Choroid plexus epithelial cell (primary cell): Measurements from ENCODE around the gene SNAP25.

Experiments
- DNase-seq: peaks from one replicate; pipeline ENCODE4 v3.0.0-alpha.2; 2010; ENCODE audit warnings: low read depth
- H3K4me3 ChIP-seq: 2 replicates; pipeline ENCODE4 v1.5.1; 2011; ENCODE audit warnings: low read depth, mild to moderate bottlenecking, control low read depth, low read length, moderate library complexity
- TF ChIP-seq, protein P1 (sequence below): conservative IDR thresholded peaks from 2 replicates; pipeline ENCODE4 v1.5.1; 2011; ENCODE audit warnings: low read depth, mild to moderate bottlenecking, control low read depth, inconsistent platforms, low read length, moderate library complexity

SNAP25 gene

DNA sequence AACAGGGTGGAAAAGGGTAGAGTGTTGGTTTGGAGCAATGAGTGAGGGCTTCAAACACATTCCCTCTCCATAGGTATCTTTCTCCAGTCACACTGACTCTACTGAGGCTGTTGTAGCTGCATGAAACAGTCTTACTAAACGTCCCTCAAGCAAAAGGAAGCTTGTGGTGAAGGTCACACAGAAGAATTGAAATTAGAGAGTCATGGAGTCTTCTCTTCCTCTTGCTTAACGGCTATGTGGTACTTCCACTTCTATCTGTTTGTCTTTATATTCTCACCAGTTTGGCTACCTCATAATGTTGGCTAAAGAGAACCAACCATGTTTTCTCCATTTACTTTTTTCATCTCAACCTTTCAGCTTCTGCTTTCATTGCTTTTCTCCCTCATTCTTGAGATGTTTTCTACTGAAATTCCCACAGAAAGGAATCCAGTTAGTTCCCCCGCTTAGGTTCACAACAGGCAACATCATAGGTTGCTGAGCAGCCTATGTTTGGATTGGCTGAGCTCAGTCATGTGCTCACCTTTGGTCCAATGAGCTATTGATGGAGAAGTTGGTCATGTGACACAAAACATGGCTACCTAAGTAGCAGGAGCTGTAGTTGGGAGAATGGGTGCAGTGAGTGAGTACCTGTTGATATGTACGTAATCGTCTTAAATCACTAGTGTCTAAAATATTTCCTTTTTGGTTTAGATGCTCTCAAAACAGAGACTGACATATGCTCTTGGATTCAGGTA is 99.8 kb downstream of the SNAP25 start:
- no peak overlapping the region for H3K4me3 ChIP-seq
- TF ChIP-seq, protein P1, sequence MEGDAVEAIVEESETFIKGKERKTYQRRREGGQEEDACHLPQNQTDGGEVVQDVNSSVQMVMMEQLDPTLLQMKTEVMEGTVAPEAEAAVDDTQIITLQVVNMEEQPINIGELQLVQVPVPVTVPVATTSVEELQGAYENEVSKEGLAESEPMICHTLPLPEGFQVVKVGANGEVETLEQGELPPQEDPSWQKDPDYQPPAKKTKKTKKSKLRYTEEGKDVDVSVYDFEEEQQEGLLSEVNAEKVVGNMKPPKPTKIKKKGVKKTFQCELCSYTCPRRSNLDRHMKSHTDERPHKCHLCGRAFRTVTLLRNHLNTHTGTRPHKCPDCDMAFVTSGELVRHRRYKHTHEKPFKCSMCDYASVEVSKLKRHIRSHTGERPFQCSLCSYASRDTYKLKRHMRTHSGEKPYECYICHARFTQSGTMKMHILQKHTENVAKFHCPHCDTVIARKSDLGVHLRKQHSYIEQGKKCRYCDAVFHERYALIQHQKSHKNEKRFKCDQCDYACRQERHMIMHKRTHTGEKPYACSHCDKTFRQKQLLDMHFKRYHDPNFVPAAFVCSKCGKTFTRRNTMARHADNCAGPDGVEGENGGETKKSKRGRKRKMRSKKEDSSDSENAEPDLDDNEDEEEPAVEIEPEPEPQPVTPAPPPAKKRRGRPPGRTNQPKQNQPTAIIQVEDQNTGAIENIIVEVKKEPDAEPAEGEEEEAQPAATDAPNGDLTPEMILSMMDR: no peak
- DNase-seq: no peak

DNA sequence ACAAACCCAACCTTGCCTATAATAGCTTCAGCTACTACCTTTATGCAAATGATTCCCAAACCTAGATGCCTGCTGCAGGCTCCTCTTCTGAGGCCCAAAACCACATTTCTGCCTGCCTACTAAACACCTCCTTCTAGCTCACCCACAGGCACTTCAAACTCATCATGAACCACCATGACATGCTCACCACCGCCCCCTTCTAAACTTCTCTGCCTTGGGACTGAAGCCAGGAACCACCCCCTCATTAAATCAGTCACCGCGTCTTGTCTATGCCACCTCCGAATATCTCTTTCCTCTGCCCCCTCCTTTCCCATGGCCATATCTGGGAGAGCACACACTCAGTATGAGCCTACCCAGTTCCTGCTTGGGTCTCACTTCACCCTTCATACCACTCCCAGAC is 101.2 kb downstream of the SNAP25 start:
- TF ChIP-seq, protein P1: no peak
- H3K4me3 ChIP-seq: no peak overlapping the region
- DNase-seq: no peak

DNA sequence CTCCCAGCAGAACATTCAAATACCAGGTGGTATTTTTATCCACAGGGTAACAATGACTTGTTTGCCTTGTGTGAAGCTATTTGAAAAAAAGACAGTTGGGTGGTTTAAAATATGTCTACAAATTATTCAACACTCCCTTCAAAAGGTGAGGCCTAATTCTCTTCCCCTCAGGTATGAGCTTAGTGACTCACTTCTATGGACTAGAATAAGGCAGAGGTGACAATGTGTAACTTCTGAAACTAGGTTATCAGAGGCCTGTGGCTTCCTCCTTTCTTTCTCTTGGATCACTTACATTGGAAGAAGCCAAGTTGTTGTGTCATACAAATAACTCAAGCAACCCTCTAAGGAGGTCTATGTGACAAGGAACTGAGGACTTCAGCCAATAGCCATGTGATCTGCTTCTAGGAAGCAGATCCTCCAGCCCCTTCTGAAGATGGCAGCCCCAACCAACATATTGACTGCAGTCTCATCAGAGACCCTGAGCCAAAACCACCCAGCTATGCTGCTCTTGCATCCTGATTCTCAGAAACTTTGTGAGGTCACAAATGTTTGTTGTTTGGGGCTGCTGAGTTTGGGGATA is 102.6 kb downstream of the SNAP25 start:
- no peak for DNase-seq
- no peak overlapping the region for H3K4me3 ChIP-seq

DNA sequence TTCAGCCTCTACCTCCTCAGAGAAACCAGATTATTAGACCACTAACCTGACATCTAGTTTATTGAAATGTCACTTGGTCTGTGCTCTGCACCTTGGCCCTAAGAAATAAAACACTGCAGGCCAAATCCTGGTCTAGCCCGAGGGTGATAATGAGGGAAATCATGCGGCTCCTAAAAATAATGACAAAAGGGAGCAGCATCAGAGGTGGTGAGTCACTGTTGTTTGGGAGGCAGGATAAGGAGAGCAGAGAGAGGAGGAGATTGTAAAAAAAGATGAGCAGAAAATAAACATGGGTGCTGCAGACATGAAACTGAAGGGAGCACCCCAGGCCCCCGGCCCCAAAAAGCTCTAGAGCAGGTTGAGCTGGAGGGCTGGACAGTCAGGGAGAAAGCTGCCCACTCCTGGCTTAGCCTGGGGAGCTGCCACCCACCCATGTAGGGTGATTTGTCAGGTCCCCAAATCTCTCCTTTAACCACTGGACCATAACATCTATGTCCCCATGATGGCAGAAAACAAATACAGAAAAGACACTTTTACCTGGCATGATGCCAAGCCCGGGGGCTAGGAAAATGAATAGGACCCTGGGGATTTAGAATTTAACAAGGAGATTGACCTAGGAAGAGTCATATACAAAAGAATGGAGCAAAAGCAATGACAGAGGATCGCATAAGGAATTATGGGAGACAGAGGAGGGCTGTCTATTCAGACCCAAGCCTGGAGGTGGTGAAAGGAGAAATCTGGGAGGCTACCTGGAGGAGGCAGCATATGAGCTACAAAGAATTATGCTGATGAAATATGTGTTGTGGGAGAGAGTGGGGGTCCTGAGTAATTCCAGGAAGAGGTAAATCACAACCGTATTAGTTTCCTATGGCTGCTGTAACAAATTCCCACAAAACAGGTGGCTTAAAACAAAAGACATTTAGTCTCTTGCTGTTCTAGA is 103.7 kb downstream of the SNAP25 start:
- no peak overlapping the region for H3K4me3 ChIP-seq
- no peak for DNase-seq
- TF ChIP-seq, protein P1: no peak

More for the DNA sequence above, 102.6 kb downstream of the SNAP25 start:
- TF ChIP-seq, protein P1: no peak

DNA sequence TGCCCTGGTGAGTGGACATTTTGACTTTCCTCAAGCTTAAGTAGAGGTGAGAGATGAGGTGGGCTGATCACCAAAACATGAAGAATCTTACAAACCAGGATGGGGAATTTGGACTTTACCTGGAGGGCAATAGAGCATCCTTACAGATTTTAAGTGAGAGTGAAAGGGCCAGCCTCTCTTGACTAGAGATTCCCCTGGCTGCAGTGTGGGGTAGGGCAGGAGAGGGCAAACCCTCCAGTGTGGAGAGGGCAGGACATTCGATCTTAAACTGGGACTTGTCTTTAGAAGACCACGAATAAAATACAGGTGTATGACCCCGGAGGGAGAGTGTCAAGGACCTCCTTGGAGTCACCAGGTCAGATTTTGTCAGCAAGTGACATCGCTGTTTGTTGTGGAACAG is 105.1 kb downstream of the SNAP25 start:
- H3K4me3 ChIP-seq: no peak overlapping the region
- DNase-seq: no peak
- TF ChIP-seq, protein P1: no peak

DNA sequence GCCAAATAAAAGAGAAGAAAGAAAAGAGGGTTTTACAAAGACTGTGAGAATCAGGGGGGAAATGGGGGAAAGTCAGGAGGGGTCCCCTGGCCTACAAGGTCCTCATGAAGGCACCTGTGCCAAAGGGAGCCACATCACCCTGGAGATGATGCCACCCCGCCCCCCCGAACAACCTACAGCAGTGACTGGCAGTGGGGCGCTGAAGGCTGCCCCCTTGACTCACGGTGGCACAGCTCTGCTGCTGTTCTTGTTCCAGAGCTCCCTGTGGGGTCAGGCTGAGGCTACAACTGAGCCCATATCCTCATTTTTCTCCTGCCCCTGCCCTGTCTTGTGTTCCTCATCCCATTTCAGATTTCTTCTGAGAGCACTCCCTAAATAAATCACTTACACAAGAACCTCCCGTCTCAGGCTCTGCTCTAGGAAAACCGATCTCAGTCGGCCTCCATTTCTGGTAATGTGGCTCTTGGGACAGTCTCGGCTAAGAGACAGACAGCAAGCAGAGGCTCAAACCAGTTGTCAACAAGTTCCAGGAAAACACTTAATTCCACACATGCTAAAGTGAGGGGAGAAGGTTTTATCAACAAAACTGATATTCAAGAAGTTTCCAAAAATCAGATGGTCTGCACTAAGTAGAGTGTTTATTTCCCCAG is 105.7 kb downstream of the SNAP25 start:
- TF ChIP-seq, protein P1: no peak
- DNase-seq: no peak
- no peak overlapping the region for H3K4me3 ChIP-seq
